SK-N-DZ (cell line): ENCODE data around the gene PLEKHN1.

ENCODE experiments used
- DNase-seq: peaks from one replicate; pipeline ENCODE4 v3.0.0-alpha.2; 2015; ENCODE audit warnings: low spot score

PLEKHN1 gene

GRCh38 chr1:960363-961131 is 5.7 kb upstream of the PLEKHN1 start, which contains the start of gene KLHL17:
Gene KLHL17 (plus strand): TSS chr1:960584. CDS start chr1:960694, 110 bp downstream.
- peak; percentile 64 for DNase-seq

- DNase-seq, result no peak
Measured at GRCh38 chr1:961132-961669, 5.1 kb upstream of the PLEKHN1 start.

DNA sequence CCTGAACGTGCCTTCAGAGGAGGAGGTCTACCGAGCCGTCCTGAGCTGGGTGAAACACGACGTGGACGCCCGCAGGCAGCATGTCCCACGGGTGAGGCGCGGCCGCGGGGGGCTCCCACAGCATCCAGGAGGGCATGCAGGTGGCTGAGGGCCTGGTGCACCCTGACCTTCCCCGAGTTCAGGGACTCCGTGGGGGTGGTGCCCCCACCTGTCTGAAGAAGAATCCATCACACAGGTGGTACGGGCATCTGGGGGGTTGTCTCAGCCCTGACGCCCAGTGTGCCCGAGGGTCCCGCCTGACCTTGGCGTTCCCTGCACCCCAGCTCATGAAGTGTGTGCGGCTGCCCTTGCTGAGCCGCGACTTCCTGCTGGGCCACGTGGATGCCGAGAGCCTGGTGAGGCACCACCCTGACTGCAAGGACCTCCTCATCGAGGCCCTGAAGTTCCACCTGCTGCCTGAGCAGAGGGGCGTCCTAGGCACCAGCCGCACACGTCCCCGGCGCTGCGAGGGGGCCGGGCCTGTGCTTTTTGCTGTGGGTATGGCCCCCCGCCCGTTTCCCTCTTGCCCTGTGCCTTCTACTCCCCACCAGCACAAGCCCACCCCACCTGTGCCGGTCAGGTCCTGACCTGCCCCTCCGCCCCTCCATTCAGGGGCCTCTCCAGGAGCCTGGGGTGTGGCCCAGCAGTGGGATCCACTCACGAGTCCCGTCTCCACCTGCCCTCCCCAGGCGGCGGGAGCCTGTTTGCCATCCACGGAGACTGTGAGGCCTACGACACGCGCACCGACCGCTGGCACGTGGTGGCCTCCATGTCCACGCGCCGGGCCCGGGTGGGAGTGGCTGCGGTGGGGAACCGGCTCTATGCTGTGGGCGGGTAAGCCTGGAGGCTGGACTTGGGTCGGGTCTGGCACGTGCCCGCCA is 3.6 kb upstream of the PLEKHN1 start:
- no peak for DNase-seq

DNA sequence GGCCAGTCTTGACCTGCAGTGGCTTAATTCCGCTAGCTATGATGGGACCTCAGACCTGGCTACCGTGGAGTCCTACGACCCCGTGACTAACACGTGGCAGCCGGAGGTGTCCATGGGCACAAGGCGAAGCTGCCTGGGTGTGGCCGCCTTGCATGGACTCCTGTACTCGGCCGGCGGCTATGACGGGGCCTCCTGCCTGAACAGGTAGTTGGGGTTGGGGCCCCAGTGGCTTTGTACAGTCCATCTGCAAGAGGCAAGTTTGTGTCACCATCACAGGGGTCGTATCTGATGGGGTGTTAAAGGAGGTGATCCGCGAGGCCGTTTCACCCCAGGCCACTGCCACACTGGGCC is 3.0 kb upstream of the PLEKHN1 start:
- no peak for DNase-seq

- DNase-seq, result no peak
Measured at GRCh38 chr1:963746-964525, 2.3 kb upstream of the PLEKHN1 start.

DNA sequence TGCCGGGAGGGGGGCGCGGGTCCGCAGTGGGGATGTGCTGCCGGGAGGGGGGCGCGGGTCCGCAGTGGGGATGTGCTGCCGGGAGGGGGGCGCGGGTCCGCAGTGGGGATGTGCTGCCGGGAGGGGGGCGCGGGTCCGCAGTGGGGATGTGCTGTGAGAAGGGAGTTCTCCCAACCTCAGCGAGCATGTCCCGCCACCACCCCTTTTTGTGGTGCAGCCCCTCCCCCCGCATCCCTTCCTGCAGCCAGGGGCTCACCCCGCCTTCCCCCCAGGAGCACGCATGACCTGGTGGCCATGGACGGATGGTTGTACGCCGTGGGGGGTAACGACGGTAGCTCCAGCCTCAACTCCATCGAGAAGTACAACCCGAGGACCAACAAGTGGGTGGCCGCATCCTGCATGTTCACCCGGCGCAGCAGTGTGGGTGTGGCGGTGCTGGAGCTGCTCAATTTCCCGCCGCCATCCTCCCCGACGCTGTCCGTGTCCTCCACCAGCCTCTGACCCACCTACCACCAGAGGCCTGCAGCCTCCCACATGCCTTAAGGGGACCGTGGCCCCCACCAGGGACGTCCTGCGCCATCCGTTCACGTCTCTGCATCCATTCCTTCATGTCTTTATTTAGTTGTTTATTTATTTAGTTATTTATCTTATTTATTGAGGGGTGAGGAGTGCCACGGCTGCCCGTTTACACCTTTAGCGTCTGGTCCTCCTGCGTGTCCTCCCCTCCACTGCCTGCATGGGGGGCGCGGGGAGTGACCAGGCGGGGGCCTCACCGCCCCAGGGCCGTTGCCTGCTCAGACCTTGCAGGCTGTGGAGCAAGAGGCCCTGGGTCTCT is 1.4 kb upstream of the PLEKHN1 start:
- DNase-seq, result no peak

- DNase-seq, result no peak
Measured at GRCh38 chr1:965526-966134, 652 bp upstream of the PLEKHN1 start.

GRCh38 chr1:966704-967300 is 520 bp downstream of the PLEKHN1 start:
- no peak for DNase-seq

- DNase-seq, result no peak
Measured at GRCh38 chr1:967466-968343, 1.4 kb downstream of the PLEKHN1 start.

DNA sequence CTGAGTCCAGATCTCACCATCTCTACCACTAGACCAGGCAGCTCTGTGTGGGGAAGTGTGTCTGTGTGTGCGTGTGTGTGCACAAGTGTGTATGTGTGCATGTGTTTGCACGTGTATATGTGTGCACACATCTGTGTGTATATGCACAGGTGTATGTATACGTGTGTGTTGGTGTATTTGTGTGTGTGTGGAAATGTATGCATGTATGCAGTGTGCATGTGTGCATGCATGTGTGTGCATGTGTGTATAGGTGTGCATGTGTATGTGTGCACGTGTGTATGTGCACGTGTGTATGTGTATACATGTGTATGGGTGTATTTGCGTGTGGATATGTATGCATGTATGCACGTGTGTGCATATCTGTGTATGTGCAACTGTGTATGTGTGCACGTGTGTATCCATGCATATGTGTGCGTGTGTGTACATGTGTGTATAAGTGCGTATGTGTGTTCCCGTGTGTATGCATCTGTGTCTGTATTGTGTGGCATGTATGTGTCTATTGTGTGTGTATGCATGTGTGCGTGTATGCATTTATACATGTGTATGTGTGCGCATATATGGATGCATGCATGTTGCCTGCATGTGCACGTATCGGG is 3.1 kb downstream of the PLEKHN1 start:
- no peak for DNase-seq

DNA sequence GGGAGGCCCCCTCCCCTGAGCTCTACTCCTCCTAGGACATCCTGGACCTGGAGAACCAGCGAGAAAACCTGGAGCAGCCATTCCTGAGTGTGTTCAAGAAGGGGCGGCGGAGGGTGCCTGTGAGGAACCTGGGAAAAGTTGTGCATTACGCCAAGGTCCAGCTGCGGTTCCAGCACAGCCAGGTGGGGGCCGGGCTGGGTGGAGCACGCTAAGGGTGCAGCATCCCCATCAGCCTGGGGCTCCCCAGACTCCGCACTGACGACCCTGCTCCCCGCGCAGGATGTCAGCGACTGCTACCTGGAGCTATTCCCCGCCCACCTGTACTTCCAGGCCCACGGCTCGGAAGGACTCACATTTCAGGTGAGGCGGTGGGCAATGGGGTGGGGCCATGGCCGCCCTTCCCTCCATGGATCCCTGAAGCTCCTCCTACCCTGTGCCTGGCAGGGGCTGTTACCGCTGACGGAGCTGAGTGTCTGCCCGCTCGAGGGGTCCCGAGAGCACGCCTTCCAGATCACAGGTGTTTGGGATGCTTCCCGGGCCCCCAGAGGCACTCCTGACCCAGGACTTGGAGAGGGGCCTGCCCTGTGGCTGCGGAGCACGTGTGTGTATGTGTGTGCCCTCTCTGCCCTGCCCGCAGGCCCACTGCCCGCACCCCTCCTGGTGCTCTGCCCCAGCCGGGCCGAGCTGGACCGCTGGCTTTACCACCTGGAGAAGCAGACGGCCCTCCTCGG is 4.1 kb downstream of the PLEKHN1 start:
- no peak for DNase-seq

- DNase-seq, result no peak
Measured at GRCh38 chr1:970973-971730, 4.9 kb downstream of the PLEKHN1 start.

- no peak for DNase-seq
Measured at GRCh38 chr1:971751-972506, 5.6 kb downstream of the PLEKHN1 start.

DNA sequence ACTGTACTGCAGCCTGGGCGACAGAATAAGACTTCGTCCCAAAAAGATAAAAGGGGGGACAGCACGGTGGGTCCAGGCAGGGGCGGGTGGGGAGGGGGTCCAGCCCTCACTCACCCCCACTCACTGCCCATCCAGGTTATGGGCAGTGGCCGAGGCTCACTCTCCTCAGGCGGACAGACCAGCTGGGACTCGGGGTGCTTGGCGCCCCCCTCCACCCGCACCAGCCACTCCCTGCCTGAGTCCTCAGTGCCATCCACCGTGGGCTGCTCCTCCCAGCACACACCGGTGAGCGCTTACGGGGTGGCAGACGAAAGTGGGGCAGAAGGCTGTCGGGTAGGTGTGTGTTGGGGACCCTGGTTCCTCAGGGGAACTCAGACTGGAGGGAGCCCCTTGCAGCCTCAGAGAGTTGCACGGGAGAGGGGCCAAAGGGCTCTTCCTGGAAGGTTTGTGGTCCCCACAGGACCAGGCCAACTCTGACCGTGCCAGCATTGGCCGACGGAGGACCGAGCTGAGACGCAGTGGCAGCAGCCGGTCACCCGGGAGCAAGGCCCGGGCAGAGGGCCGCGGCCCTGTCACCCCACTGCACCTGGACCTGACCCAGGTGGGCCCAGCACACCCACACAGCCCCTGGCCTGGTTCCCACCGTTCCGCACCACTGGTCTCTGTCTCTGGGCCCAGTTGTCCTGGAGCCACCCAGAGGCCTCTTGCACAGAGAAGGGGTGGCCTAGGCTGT is 6.6 kb downstream of the PLEKHN1 start:
- DNase-seq, result no peak

GRCh38 chr1:973459-974292 is 7.4 kb downstream of the PLEKHN1 start:
- no peak for DNase-seq
